WTC11 (cell line): ENCODE results near the gene MDGA2.

Experiments
- CREM ChIP-seq: sonication (generic); formaldehyde crosslinking; IDR thresholded peaks from 2 replicates; pipeline ENCODE4 v1.8.1; 2022; ENCODE audit warnings: mild to moderate bottlenecking, missing genetic modification reagents, moderate library complexity
- GTF2I ChIP-seq: fragments of 250-450 bp; sonication (Bioruptor Pico); conservative IDR thresholded peaks from 2 replicates; pipeline ENCODE4 v1.4.0; 2021; ENCODE audit warnings: mild to moderate bottlenecking
- NR2C2 ChIP-seq: sonication (generic); formaldehyde crosslinking; IDR thresholded peaks from 2 replicates; pipeline ENCODE4 v1.8.0; 2022; ENCODE audit warnings: mild to moderate bottlenecking, missing genetic modification reagents
- ZNF317 ChIP-seq: sonication (generic); formaldehyde crosslinking; IDR thresholded peaks from 2 replicates; pipeline ENCODE4 v1.8.1; 2023; ENCODE audit warnings: low read depth, mild to moderate bottlenecking, moderate library complexity, missing genetic modification reagents, borderline replicate concordance
- ZNF423 ChIP-seq: fragments of 250-450 bp; sonication (Bioruptor Pico); IDR thresholded peaks from 2 replicates; pipeline ENCODE4 v2.1.2; 2022; ENCODE audit warnings: mild to moderate bottlenecking, moderate library complexity
- TF ChIP-seq, protein P1 (sequence below): fragments of 200-600 bp; IDR thresholded peaks from 2 replicates; pipeline ENCODE4 v1.8.0; 2022; ENCODE audit warnings: antibody characterized with exemption
- TF ChIP-seq, protein P2 (sequence below): sonication (generic); formaldehyde crosslinking; conservative IDR thresholded peaks from 2 replicates; pipeline ENCODE4 v1.8.1; 2022; ENCODE audit warnings: mild to moderate bottlenecking, missing genetic modification reagents
- TF ChIP-seq, protein P3 (sequence below): sonication (generic); formaldehyde crosslinking; IDR thresholded peaks from 2 replicates; pipeline ENCODE4 v1.8.0; 2022; ENCODE audit warnings: mild to moderate bottlenecking, missing genetic modification reagents
- TF ChIP-seq, protein P4 (sequence below): sonication (generic); formaldehyde crosslinking; IDR thresholded peaks from 2 replicates; pipeline ENCODE4 v1.8.0; 2022; ENCODE audit warnings: mild to moderate bottlenecking, missing genetic modification reagents

DNA sequence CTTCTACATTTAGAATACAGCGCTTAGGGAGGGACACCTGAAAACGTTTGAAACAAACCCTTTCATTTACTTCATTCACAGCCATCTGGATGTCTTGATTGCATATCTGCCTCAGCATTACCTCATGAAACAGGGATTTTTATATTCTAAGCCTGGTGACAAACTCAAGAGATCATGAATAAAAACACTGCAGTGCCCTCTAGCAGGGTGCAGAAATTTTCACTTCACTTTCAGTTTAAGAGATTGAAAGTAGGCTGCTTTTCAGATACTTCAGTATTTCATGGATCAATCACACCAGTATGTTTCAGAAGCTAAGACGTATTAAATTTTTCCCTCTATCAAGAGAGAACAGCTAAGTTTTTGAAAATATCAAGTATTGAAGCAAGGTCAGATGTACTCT, 467.8 kb downstream of the MDGA2 start:
- TF ChIP-seq ZNF423 (CRISPR knock-in tag) (no peak), CREM (CRISPR knock-in tag) (no peak), NR2C2 (CRISPR knock-in tag) (no peak), ZNF317 (no peak), GTF2I (CRISPR knock-in tag) (no peak)
- TF ChIP-seq, protein P1, sequence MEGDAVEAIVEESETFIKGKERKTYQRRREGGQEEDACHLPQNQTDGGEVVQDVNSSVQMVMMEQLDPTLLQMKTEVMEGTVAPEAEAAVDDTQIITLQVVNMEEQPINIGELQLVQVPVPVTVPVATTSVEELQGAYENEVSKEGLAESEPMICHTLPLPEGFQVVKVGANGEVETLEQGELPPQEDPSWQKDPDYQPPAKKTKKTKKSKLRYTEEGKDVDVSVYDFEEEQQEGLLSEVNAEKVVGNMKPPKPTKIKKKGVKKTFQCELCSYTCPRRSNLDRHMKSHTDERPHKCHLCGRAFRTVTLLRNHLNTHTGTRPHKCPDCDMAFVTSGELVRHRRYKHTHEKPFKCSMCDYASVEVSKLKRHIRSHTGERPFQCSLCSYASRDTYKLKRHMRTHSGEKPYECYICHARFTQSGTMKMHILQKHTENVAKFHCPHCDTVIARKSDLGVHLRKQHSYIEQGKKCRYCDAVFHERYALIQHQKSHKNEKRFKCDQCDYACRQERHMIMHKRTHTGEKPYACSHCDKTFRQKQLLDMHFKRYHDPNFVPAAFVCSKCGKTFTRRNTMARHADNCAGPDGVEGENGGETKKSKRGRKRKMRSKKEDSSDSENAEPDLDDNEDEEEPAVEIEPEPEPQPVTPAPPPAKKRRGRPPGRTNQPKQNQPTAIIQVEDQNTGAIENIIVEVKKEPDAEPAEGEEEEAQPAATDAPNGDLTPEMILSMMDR: no peak
- TF ChIP-seq, protein P2, sequence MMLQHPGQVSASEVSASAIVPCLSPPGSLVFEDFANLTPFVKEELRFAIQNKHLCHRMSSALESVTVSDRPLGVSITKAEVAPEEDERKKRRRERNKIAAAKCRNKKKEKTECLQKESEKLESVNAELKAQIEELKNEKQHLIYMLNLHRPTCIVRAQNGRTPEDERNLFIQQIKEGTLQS (CRISPR knock-in tag): no peak
- TF ChIP-seq, protein P3, sequence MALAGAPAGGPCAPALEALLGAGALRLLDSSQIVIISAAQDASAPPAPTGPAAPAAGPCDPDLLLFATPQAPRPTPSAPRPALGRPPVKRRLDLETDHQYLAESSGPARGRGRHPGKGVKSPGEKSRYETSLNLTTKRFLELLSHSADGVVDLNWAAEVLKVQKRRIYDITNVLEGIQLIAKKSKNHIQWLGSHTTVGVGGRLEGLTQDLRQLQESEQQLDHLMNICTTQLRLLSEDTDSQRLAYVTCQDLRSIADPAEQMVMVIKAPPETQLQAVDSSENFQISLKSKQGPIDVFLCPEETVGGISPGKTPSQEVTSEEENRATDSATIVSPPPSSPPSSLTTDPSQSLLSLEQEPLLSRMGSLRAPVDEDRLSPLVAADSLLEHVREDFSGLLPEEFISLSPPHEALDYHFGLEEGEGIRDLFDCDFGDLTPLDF (CRISPR knock-in tag): no peak
- TF ChIP-seq, protein P4, sequence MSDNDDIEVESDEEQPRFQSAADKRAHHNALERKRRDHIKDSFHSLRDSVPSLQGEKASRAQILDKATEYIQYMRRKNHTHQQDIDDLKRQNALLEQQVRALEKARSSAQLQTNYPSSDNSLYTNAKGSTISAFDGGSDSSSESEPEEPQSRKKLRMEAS (CRISPR knock-in tag): no peak
